ENCODE measurements around the gene GRHL3.

The GRHL3 gene

DNA sequence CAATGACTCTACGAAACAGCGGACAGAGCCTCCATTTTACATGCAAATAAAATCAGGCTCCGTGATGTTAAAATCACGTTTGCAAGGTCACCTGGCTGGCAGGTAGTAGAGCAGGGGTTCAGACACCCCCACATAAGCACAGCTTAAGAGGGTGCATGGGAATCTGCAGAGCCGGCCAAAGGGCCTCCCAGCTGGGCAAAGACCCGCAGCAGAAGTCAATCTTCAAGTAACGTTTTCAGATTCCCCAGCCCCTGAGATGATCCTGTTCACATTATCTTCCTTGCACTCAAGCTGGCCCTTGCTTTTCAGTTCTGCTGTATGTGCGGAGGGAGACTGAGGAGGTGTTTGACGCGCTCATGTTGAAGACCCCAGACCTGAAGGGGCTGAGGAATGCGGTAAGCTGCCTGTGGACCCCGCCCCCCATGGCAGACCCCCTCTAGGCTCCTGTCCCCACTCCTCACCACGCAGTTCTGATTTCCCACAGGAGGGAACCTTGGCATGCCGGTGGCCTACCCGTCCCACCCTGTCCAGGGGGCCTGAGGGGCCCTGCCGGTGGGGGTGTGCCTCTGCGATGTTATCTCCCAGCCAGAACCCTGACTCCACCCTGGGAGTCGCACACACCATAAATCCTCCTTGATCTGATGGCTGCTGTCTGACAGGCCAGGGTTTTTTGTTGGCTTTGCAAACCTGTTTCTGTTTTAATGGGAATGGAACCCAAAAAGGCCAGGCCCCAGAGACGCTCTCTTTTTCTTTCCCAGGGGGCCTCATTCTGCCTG lies 28.2 kb downstream of the GRHL3 start:
- no peak for DNase-seq (ENCODE audit: low read depth)
- no peak overlapping the region for H3K4me3 ChIP-seq (ENCODE audit: low read length)
- TF ChIP-seq, protein P1, sequence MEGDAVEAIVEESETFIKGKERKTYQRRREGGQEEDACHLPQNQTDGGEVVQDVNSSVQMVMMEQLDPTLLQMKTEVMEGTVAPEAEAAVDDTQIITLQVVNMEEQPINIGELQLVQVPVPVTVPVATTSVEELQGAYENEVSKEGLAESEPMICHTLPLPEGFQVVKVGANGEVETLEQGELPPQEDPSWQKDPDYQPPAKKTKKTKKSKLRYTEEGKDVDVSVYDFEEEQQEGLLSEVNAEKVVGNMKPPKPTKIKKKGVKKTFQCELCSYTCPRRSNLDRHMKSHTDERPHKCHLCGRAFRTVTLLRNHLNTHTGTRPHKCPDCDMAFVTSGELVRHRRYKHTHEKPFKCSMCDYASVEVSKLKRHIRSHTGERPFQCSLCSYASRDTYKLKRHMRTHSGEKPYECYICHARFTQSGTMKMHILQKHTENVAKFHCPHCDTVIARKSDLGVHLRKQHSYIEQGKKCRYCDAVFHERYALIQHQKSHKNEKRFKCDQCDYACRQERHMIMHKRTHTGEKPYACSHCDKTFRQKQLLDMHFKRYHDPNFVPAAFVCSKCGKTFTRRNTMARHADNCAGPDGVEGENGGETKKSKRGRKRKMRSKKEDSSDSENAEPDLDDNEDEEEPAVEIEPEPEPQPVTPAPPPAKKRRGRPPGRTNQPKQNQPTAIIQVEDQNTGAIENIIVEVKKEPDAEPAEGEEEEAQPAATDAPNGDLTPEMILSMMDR (IDR thresholded peaks at IDR 0.05; ENCODE audit: insufficient read depth, low read depth, low read length, missing control alignments): no peak

DNA sequence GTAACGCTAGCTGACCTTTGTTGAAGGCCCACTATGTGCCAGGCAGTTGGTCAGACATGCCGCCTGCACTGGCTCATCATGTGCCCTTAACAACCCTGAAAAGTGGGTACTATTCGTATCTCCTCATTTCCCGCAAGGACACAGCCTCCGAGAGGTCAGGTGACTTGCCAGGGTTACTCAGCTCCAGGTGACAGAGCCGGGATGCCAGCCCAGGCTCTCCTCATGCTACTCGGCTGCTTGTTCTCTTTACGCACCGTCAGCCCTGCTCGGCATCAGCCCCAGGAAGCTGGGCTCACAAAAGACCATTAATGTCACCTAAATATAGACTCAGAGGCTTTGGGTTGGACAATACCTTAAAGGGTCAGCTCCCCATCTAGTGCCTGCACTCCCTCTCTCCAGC lies 29.0 kb downstream of the GRHL3 start:
- no peak overlapping the region for H3K4me3 ChIP-seq (ENCODE audit: low read length)
- TF ChIP-seq, protein P1 (IDR thresholded peaks at IDR 0.05; ENCODE audit: insufficient read depth, low read depth, low read length, missing control alignments): no peak
- no peak for DNase-seq (ENCODE audit: low read depth)

GRCh38 chr1:24349891-24350290 lies 30.7 kb downstream of the GRHL3 start:
- DNase-seq (ENCODE audit: low read depth): peak; percentile 67
- TF ChIP-seq, protein P1 (IDR thresholded peaks at IDR 0.05; ENCODE audit: insufficient read depth, low read depth, low read length, missing control alignments): no peak

GRCh38 chr1:24351247-24351646 lies 32.1 kb downstream of the GRHL3 start:
- no peak for DNase-seq (ENCODE audit: low read depth)

More at GRCh38 chr1:24349891-24350290, 30.7 kb downstream of the GRHL3 start:
- no peak overlapping the region for H3K4me3 ChIP-seq (ENCODE audit: low read length)

GRCh38 chr1:24351918-24352627 lies 32.9 kb downstream of the GRHL3 start:
- TF ChIP-seq, protein P1 (IDR thresholded peaks at IDR 0.05; ENCODE audit: insufficient read depth, low read depth, low read length, missing control alignments): no peak
- H3K4me3 ChIP-seq (ENCODE audit: low read length): no peak overlapping the region
- DNase-seq (ENCODE audit: low read depth): peak; percentile 76

More at GRCh38 chr1:24351247-24351646, 32.1 kb downstream of the GRHL3 start:
- no peak overlapping the region for H3K4me3 ChIP-seq (ENCODE audit: low read length)
- TF ChIP-seq, protein P1 (IDR thresholded peaks at IDR 0.05; ENCODE audit: insufficient read depth, low read depth, low read length, missing control alignments): no peak

DNA sequence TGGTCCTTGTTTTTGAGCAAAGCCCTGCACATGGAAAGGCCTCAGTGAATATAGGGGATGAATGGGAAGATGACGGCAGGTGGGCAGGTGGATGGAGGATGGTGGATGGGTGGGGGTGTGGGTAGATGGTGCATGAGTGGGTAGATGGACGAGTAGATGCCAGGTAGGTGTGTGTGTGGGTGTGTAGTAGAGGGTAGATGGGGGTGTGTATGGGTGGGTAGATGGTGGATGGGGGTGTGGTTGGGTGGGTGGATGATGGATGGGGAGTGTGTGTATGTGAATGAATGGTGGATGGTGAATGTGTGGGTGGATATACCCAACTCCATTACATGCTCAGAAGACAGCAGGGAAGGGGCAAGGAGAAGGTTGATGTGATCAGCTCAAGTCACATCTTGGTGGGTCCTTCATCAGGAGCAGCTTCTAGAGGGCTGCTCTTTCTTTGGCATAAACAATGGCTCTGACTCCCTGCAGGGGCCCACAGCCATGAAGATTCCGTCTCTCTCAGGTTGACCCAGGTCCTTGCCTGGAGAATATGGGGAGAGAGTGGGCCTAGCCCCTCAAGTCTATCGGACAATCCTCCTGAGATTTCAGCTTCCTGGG lies 34.2 kb downstream of the GRHL3 start:
- no peak overlapping the region for H3K4me3 ChIP-seq (ENCODE audit: low read length)
- TF ChIP-seq, protein P1 (IDR thresholded peaks at IDR 0.05; ENCODE audit: insufficient read depth, low read depth, low read length, missing control alignments): no peak
- no peak for DNase-seq (ENCODE audit: low read depth)

Measured in epithelial cell of esophagus (primary cell).